Measurements from ENCODE around the gene SPON2.

DNA sequence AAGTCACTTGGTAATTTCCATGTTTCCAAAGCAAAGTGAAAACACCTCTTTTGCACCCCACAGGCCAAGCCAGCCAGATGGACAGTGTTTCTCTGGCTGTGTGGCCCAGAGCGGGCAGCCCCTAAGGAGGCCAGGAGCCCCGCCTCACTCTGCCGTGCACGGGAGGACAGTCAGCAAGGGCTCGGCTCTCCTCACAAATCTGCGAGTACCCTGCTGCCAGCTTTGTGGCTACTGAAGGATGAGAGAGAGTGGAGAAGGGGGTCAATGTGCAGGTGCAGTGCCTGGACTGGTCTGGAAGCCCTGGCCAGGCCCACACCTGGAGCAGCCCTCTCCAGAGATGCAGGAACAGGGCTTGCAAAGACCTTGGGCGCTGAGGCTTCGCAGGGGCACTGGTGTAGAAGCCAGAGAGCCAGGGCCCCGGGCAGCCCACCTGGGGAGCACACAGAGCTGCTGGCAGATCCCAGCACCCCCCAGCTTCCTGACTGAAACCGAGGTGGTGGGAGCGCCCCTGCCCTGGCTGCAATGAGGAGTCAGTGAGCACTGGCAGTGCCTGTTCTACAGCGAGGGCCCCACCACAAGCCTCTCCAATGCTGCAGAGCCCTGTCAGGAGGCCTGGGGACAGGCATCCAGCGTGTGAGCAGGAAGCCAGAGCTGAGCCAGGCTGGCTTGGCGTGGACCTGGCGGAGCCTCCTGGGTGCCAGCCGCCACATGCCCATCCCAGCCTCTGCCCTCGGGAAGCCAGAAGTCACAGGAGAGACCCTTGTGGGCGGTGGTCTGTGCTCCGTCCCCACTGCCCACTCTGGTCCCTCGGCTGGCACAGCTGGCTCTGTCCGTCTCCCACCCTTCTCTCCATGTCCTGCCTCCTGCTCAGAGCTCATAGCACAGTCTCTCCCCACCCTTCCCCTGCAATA lies 3.9 kb downstream of the SPON2 start:
- TF ChIP-seq, protein P1, sequence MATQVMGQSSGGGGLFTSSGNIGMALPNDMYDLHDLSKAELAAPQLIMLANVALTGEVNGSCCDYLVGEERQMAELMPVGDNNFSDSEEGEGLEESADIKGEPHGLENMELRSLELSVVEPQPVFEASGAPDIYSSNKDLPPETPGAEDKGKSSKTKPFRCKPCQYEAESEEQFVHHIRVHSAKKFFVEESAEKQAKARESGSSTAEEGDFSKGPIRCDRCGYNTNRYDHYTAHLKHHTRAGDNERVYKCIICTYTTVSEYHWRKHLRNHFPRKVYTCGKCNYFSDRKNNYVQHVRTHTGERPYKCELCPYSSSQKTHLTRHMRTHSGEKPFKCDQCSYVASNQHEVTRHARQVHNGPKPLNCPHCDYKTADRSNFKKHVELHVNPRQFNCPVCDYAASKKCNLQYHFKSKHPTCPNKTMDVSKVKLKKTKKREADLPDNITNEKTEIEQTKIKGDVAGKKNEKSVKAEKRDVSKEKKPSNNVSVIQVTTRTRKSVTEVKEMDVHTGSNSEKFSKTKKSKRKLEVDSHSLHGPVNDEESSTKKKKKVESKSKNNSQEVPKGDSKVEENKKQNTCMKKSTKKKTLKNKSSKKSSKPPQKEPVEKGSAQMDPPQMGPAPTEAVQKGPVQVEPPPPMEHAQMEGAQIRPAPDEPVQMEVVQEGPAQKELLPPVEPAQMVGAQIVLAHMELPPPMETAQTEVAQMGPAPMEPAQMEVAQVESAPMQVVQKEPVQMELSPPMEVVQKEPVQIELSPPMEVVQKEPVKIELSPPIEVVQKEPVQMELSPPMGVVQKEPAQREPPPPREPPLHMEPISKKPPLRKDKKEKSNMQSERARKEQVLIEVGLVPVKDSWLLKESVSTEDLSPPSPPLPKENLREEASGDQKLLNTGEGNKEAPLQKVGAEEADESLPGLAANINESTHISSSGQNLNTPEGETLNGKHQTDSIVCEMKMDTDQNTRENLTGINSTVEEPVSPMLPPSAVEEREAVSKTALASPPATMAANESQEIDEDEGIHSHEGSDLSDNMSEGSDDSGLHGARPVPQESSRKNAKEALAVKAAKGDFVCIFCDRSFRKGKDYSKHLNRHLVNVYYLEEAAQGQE (IDR thresholded peaks at IDR 0.05; ENCODE audit: insufficient read depth in 1 of 2, low read depth in 2 of 2, low read length in 2 of 2) = no peak
- peak; percentile 64; the same call in 1 of the 2 replicates for TF ChIP-seq POLR2AphosphoS5 (IDR thresholded peaks at IDR 0.05; ENCODE audit: low read depth, low read length)
